Left hindlimb (tissue), 1 donor: ENCODE data around the gene APBB3.
A peak's percentile ranks its signal among the peaks of the same experiment; 100 is the strongest.

ENCODE experiments used
- DNase-seq: peaks from one replicate; pipeline ENCODE4 v3.0.0-alpha.2; 2018

Gene APBB3

GRCh38 chr5:140575309-140575708 is 10.9 kb upstream of the APBB3 start:
- DNase-seq = no peak

- DNase-seq = no peak
These were observed 9.8 kb upstream of the APBB3 start for GRCh38 chr5:140574165-140574564.

GRCh38 chr5:140573683-140574082 is 9.3 kb upstream of the APBB3 start:
- no peak for DNase-seq

- DNase-seq = no peak
These were observed 6.7 kb upstream of the APBB3 start for GRCh38 chr5:140571105-140571504.

GRCh38 chr5:140570488-140570887 is 6.1 kb upstream of the APBB3 start:
- no peak for DNase-seq

GRCh38 chr5:140570058-140570457 is 5.7 kb upstream of the APBB3 start:
- DNase-seq = no peak

GRCh38 chr5:140569197-140569596 is 4.8 kb upstream of the APBB3 start:
- DNase-seq = no peak

- DNase-seq = no peak
These were observed 4.2 kb upstream of the APBB3 start for GRCh38 chr5:140568443-140569063.

- no peak for DNase-seq
These were observed 3.5 kb upstream of the APBB3 start for GRCh38 chr5:140567871-140568270.

- no peak for DNase-seq
These were observed 2.9 kb upstream of the APBB3 start for GRCh38 chr5:140567136-140567818.

- no peak for DNase-seq
These were observed 2.3 kb upstream of the APBB3 start for GRCh38 chr5:140566665-140567064.

- no peak for DNase-seq
These were observed 1.3 kb upstream of the APBB3 start for GRCh38 chr5:140565780-140566095.

- no peak for DNase-seq
These were observed 804 bp upstream of the APBB3 start for GRCh38 chr5:140565024-140565779.

- DNase-seq = no peak
These were observed 802 bp downstream of the APBB3 start for GRCh38 chr5:140563596-140563995.

GRCh38 chr5:140561753-140562523 is 2.5 kb downstream of the APBB3 start:
- DNase-seq = no peak

- no peak for DNase-seq
These were observed 4.2 kb downstream of the APBB3 start for GRCh38 chr5:140560227-140560626.

- DNase-seq = no peak
These were observed 5.9 kb downstream of the APBB3 start for GRCh38 chr5:140558542-140558941.

- no peak for DNase-seq
These were observed 6.4 kb downstream of the APBB3 start for GRCh38 chr5:140557965-140558364.

- DNase-seq = peak; percentile 95
These were observed 7.1 kb downstream of the APBB3 start, which contains the start of gene SRA1 for GRCh38 chr5:140557136-140557805. Gene SRA1, minus strand, starts transcription at chr5:140557473. Its CDS starts 21 bp downstream, at chr5:140557452.

GRCh38 chr5:140556438-140556837 is 8.0 kb downstream of the APBB3 start:
- no peak for DNase-seq

GRCh38 chr5:140555747-140556312 is 8.6 kb downstream of the APBB3 start:
- no peak for DNase-seq

GRCh38 chr5:140554454-140554853 is 9.9 kb downstream of the APBB3 start:
- no peak for DNase-seq
